HG03039 (cell line): ENCODE data around the gene RNASE12.
"Not testable (repeated sequence)": the region's sequence is repeated elsewhere in the genome, so short reads cannot be mapped to it uniquely, and the experiment has no call there.

Source experiments
- ATAC-seq: cut with Tn5 transposase; IDR thresholded peaks from one replicate; pipeline ENCODE4 v1.9.1; 2021; ENCODE audit warnings: mild to moderate bottlenecking, moderate library complexity; ENCODE audit not compliant: unreplicated experiment

The RNASE12 gene

GRCh38 chr14:20583142-20583541 is 8.0 kb downstream of the RNASE12 start:
- ATAC-seq = no peak

GRCh38 chr14:20580242-20580641 is 10.9 kb downstream of the RNASE12 start:
- no peak for ATAC-seq

DNA sequence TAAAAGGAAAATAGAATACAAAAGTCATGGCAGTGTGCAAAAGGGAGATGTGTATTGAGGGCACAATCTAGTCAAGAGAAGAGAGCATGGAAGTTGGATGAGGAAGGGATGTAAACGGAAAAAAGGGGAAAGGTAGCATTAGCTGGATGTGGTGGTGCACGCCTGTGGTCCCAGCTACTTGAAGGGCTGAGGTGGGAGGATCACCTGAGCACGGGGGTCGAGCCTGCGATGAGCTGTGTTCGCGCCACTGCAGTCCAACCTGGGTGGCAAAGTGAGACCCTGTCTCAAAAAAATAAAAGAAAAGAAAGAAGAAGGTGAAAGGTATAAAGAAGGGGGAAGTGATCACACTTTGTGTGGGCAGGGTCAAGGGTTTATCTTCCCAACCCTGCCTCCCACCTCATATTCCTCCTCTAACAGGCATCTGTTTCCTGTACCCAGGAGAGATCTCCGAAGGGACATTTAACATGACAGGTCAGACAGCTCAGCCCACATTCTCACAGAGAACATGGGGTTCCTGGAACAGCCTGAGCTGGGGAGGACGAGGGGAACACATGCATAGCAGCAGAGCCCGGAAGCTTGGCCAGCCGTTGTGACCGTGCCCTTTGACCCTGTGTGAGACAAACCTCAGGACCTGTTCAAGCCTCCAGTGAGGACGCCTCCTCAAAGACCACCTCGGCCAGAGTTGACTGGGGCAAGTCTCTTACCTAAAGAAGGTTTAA is 12.2 kb downstream of the RNASE12 start:
- ATAC-seq = no peak

DNA sequence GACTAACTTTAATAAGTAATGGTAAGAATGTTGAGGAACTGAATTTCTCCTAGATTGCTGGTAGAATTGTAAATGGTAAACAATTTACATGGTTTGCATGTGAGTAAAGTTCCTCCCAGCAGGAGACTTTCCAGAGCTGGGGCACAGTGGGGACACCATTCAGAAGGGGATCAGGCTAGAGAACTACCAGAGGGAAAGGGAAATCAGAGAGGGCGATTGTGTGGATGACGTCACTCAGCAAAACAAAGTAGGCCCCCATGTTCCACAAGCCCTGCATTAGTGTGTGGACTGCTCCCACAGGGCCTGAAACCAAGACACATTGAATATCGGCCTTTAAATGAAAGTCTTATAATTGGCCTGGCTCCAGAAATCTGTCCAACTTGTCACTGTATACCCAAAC is 12.9 kb downstream of the RNASE12 start:
- no peak for ATAC-seq

DNA sequence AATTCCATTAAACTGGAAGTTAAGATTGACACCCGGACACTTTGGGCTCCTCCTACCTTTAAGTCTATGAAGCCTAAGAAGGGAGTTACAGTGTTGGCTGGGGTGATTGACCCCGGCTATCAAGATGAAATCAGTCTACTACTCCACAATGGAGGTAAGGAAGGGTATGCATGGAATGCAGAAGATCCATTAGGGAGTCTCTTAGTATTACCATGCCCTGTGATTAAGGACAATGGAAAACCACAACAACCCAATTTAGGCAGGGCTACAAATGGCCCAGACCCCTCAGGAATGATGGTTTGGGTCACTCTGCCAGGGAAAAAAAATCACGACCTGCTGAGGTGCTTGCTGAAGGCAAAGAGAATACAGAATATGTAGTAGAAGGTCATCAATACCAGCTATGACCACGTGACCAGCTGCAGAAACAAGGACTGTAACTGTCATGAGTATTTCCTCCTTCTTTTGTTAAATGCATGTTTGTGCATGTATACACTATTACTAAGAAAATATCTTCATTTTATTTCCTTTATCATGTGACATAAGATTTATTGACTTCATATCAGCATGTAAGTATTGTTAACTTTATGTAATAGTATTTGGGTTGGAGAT is 18.7 kb downstream of the RNASE12 start:
- ATAC-seq = not testable (repeated sequence)

DNA sequence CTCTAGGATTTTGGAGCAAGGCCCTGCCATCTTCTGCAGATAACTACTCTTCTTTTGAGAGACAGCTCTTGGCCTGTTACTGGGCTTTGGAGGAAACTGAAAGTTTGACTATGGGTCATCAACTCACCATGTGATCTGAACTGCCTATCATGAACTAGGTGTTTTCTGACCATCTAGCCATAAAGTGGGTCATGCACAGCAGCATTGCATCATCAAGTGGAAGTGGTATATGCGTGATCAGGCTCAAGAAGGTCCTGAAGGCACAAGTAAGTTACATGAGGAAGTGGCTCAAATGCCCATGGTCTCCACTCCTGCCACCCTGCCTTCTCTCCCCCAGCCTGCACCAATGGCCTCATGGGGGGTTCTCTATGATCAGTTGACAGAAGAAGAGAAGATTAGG is 20.5 kb downstream of the RNASE12 start:
- ATAC-seq = not testable (repeated sequence)

DNA sequence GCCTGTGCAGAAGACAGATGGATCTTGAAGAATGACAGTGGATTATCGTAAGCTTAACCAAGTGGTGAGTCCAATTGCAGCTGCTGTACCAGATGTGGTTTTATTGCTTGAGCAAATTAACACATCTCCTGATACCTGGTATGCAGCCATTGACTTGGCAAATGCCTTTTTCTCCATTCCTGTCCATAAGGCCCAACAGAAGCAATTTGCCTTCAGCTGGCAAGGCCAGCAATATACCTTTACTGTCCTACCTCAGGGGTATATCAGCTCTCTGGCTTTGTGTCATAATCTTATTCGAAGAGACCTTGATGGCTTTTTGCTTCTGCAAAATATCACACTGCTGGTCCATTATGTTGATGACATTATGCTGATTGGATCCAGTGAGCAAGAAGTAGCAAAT is 21.3 kb downstream of the RNASE12 start:
- ATAC-seq = not testable (repeated sequence)

GRCh38 chr14:20569066-20569465 is 22.1 kb downstream of the RNASE12 start:
- no peak for ATAC-seq

GRCh38 chr14:20568393-20568792 is 22.8 kb downstream of the RNASE12 start:
- ATAC-seq = no peak

DNA sequence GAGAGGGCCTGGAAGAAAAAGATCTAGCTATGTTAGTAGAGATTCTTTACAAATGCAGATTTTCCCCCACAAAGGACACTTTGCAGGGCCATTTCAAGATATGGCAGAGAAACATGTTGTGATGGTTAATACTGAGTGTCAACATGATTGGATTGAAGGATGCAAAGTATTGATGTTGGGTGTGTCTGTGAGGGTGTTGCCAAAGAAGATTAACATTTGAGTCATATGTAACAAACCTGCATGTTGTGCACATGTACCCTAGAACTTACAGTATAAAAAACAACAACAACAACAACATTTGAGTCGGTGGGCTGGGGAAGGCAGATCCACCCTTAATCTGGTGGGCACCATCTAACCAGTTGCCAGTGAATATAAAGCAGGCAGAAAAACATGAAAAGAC is 24.0 kb downstream of the RNASE12 start:
- not testable (repeated sequence) for ATAC-seq

- no peak for ATAC-seq
Measured at GRCh38 chr14:20564501-20564997, 26.6 kb downstream of the RNASE12 start.

GRCh38 chr14:20563971-20564370 is 27.2 kb downstream of the RNASE12 start:
- ATAC-seq = no peak

DNA sequence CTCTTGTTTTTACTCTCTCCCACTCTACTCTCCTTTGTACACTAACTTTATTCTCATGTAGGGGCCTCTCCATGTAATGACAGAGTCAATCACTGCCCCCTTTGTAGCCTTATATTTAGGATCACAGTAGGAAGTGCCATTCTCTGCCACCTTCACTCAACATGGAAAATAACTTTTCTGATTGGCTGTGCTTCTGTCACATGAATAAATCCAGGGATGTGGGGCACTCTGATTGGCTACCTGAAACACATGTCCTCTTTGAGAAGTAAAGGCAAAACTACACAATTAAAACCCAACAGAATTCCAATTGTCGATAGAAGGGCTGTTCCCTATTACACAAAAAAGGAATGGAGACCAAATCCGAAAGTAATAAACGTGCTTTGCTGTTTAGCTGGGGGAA is 30.2 kb downstream of the RNASE12 start, which contains the start of gene RNASE9:
Gene RNASE9 (minus strand): TSS at position 87 of the 400 bp plus-strand sequence.
- no peak for ATAC-seq

GRCh38 chr14:20559461-20559904 is 31.7 kb downstream of the RNASE12 start:
- no peak for ATAC-seq

- no peak for ATAC-seq
Measured at GRCh38 chr14:20557212-20557542, 34.0 kb downstream of the RNASE12 start.

- no peak for ATAC-seq
Measured at GRCh38 chr14:20556500-20557211, 34.5 kb downstream of the RNASE12 start.

DNA sequence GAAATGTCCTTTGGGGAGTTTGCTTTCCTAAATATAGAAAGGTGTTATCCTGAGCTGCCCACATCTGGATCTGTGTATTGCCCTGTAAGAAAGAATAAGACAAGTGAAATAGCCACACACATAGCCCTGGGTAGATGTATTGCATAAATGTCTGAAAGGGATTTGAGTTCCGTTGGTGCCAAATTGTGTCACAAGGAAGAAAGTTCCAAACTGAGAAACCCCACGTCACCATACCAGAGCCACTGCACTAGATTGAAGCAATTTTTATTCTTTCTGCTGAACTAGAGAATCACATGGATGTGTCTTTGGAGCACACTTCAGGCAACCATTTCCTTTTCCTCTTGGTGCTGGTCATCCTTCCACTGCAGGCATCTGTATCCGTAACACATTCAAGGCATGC is 35.3 kb downstream of the RNASE12 start:
- no peak for ATAC-seq

DNA sequence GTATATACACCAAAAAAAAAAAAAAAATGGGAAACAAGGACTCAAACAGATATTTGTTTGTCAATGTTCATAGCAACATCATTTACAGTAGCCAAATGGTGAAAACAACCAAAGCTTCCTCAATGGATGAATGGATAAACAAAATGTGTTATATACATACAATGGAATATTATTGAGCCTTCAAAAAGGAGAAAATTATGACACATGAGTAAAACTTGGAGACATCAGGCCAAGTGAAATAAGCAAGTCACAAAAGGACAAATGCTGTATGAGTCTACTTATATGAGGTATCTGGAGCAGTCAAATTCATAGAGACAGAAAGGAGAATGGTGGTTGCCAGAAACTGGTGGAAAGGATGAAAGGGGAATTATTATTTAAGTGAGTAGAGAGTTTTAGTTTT is 38.2 kb downstream of the RNASE12 start:
- no peak for ATAC-seq

GRCh38 chr14:20551606-20552005 is 39.6 kb downstream of the RNASE12 start:
- no peak for ATAC-seq

DNA sequence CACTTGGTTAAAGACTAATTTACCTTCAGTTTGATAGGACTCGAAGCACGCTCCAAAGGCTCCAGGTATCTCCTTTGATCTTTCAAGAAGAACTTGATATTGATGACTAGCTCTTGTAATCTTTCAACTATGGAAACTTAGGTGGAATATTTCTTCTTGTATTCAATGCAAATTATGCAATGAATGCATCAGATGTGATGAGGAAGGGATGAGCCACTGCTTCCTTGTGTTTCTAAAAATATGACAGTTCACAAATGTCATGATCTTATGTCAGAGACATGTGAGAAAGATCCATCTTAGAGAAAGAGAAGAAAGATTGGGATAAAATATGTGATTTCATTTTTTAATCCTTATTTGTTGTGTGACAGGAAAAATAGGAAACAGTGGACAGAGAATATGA is 40.2 kb downstream of the RNASE12 start:
- ATAC-seq = no peak

GRCh38 chr14:20548414-20549158 is 42.6 kb downstream of the RNASE12 start:
- ATAC-seq = no peak
